PC-9 (cell line): ENCODE results near the gene XBP1.

ENCODE experiments used
- EZH2 ChIP-seq: fragments of 200-600 bp; sonication (generic); IDR thresholded peaks from 2 replicates; pipeline ENCODE4 v1.8.0; 2017; ENCODE audit warnings: antibody characterized with exemption, low read depth
- TF ChIP-seq, protein P1 (sequence below): fragments of 200-600 bp; sonication (generic); conservative IDR thresholded peaks from 2 replicates; pipeline ENCODE4 v1.6.1; 2017; ENCODE audit warnings: mixed run types, antibody characterized with exemption, mild to moderate bottlenecking, moderate library complexity

DNA sequence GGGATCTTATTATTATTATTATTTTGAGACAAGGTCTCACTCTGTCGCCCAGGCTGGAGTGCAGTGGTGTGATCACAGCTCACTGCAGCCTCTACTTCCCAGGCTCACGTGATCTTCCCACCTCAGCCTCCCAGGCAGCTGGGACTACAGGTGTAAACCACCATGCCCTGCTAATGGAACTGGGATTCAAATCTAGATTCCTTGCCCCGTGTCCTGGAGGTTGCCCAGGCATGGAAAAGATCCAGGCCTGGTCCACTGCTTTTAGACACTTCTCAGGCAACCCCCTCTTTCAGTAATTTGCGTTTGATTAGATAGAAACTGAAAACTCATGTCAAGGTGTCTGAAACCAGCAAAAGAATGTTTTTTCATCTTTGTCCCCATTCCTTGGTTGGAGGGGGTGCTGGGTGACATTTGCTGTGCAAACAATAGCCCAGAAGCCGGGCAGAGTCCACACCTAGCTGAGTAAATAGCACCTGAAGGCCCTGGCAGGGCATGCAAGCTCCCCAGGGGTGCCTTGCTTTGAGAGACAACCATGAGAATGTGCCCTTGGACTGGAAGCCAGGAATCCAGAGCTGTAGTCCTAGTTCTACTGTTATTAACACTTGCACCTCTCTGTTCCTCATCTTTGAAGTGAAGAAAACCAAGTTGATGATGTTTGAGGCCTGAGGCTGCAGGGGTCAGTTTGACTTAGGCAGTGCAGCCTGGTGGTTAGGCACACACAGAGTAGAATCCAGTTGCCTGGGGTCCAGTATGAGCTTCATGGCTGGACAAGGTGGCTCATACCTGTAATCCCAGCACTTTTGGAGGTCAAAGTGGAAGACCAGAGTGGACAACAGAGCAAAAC lies 19.1 kb upstream of the XBP1 start:
- no peak for TF ChIP-seq EZH2
- TF ChIP-seq, protein P1, sequence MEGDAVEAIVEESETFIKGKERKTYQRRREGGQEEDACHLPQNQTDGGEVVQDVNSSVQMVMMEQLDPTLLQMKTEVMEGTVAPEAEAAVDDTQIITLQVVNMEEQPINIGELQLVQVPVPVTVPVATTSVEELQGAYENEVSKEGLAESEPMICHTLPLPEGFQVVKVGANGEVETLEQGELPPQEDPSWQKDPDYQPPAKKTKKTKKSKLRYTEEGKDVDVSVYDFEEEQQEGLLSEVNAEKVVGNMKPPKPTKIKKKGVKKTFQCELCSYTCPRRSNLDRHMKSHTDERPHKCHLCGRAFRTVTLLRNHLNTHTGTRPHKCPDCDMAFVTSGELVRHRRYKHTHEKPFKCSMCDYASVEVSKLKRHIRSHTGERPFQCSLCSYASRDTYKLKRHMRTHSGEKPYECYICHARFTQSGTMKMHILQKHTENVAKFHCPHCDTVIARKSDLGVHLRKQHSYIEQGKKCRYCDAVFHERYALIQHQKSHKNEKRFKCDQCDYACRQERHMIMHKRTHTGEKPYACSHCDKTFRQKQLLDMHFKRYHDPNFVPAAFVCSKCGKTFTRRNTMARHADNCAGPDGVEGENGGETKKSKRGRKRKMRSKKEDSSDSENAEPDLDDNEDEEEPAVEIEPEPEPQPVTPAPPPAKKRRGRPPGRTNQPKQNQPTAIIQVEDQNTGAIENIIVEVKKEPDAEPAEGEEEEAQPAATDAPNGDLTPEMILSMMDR: no peak
